ENCODE data around the gene TSR3. TPM values are rescaled to one million over a fixed set of nuclear protein-coding genes. Genes with fewer than 3 reads are reported as not detected.

The TSR3 gene
- total and polyA plus RNA-seq, 8 donors = 9.3 to 441 (median 65.0) TPM

DNA sequence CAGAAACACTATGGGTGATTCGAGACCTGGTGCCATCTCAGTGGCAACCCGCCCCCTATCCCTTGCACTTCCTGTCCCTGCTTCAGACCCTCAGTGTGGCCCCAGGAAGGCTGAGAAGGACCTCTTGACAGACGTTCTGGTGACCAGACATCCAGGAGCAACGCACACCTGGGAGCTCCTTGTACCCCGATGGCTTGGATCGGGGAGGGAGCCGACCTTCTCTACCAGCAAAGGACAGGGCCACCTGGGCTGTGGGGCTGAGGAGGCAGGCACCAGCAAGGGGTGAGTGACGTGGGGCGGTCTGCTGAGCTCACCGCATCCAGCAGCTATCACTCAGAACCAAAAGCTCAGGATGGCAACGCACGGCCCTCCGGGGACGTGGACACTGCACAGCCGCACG, 35.7 kb upstream of the TSR3 start:
- H3K36me3 ChIP-seq = peaks cover 51 to 99% (median 95%) of the 10 kb centered on the region in 4 donors
- H3K4me3 ChIP-seq = no peak overlapping the region
- TF ChIP-seq CTCF (IDR thresholded peaks at IDR 0.05) = no peak
- no peak for TF ChIP-seq POLR2A (IDR thresholded peaks at IDR 0.05)
- TF ChIP-seq POLR2AphosphoS5 (IDR thresholded peaks at IDR 0.05) = no peak
- no peak for TF ChIP-seq EP300 (IDR thresholded peaks at IDR 0.05)
- no peak for DNase-seq
- no peaks in the 10 kb centered on the region for H3K27me3 ChIP-seq
- no peaks in the 10 kb centered on the region for H3K9me3 ChIP-seq
- no peaks in the 10 kb centered on the region for H3K4me1 ChIP-seq
- no peak overlapping the region for H3K27ac ChIP-seq
- intact Hi-C loops (cut with DNase I; ENCODE audit: low total_unique reads) = no loop called here
- 89 to 95% (median 93%) methylated on average over 8 to 16 of the region's 16 CpGs for WGBS, 5 donors

DNA sequence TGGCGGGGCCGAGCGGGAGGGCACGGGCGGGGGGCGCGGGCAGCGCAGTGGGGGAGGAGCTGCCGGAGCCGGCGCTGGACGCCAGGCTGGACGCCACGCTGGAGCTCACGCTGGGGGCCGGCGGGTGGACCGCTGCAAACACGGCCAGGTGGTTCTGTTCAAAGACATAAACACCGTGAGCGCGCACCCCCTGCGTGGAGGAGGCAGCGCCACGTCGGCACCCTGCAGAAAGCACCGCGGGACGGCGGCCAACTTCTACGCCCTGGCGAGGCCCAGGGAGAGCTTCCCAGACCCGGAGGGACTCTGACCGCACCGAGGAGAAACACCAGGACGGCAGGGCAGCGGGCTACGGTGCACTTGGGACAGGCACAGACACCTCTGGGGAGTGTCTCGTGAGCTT, 33.6 kb upstream of the TSR3 start:
- TF ChIP-seq POLR2A (IDR thresholded peaks at IDR 0.05) (no peak), EP300 (IDR thresholded peaks at IDR 0.05) (no peak), CTCF (IDR thresholded peaks at IDR 0.05) (no peak), POLR2AphosphoS5 (IDR thresholded peaks at IDR 0.05) (no peak)
- no peak overlapping the region for H3K27ac ChIP-seq
- no peaks in the 10 kb centered on the region for H3K27me3 ChIP-seq
- no peak for DNase-seq
- H3K36me3 ChIP-seq = peaks cover 46 to 99% (median 91%) of the 10 kb centered on the region in 4 donors
- peaks cover 0 to 2% (median 1%) of the 10 kb centered on the region in 4 donors for H3K4me1 ChIP-seq
- no peak overlapping the region for H3K4me3 ChIP-seq
- WGBS, 5 donors = 95 to 96% (median 96%) methylated on average over 25 to 39 of the region's 39 CpGs
- intact Hi-C loops (cut with DNase I; ENCODE audit: low total_unique reads) = no loop called here
- no peaks in the 10 kb centered on the region for H3K9me3 ChIP-seq

GRCh38 chr16:1383556-1383955, 31.9 kb upstream of the TSR3 start:
- Histone ChIP-seq H3K9me3 (no peaks in the 10 kb centered on the region), H3K36me3 (peaks cover 35 to 83% (median 74%) of the 10 kb centered on the region in 4 donors), H3K27me3 (no peaks in the 10 kb centered on the region), H3K27ac (no peak overlapping the region), H3K4me1 (peaks cover 15 to 19% (median 17%) of the 10 kb centered on the region in 4 donors), H3K4me3 (no peak overlapping the region)
- WGBS, 5 donors = 84 to 95% (median 93%) methylated on average over 8 to 18 of the region's 18 CpGs
- no peak for TF ChIP-seq POLR2AphosphoS5 (IDR thresholded peaks at IDR 0.05)
- intact Hi-C loops (cut with DNase I; ENCODE audit: low total_unique reads) = no loop called here
- no peak for DNase-seq

- 86 to 96% (median 92%) methylated on average over 9 of the region's 9 CpGs for WGBS, 5 donors
- Histone ChIP-seq H3K4me1 (peaks cover 20 to 28% (median 27%) of the 10 kb centered on the region in 4 donors), H3K36me3 (peaks cover 27 to 68% (median 61%) of the 10 kb centered on the region in 4 donors), H3K27me3 (no peaks in the 10 kb centered on the region), H3K4me3 (no peak overlapping the region), H3K9me3 (no peaks in the 10 kb centered on the region), H3K27ac (no peak overlapping the region)
- TF ChIP-seq EP300 (IDR thresholded peaks at IDR 0.05) (no peak), POLR2AphosphoS5 (IDR thresholded peaks at IDR 0.05) (no peak), CTCF (IDR thresholded peaks at IDR 0.05) (no peak), POLR2A (IDR thresholded peaks at IDR 0.05) (no peak)
- DNase-seq = no peak
- intact Hi-C loops (cut with DNase I; ENCODE audit: low total_unique reads) = no loop called here
Measured at GRCh38 chr16:1381612-1382406, 30.1 kb upstream of the TSR3 start.

- DNase-seq = no peak
- intact Hi-C loops (cut with DNase I; ENCODE audit: low total_unique reads) = no loop called here
- Histone ChIP-seq H3K4me3 (peak overlapping the region in 2 of 4 donors; percentile 49 to 64), H3K27ac (peak overlapping the region in 2 of 5 donors; percentile 82 to 89), H3K9me3 (no peaks in the 10 kb centered on the region), H3K4me1 (peaks cover 20 to 28% (median 27%) of the 10 kb centered on the region in 4 donors), H3K27me3 (no peaks in the 10 kb centered on the region), H3K36me3 (peaks cover 30 to 70% (median 63%) of the 10 kb centered on the region in 4 donors)
- 73 to 81% (median 76%) methylated on average over 8 to 10 of the region's 10 CpGs for WGBS, 5 donors
- TF ChIP-seq POLR2AphosphoS5 (IDR thresholded peaks at IDR 0.05) = no peak
- no peak for TF ChIP-seq CTCF (IDR thresholded peaks at IDR 0.05)
- TF ChIP-seq POLR2A (IDR thresholded peaks at IDR 0.05) = no peak
- no peak for TF ChIP-seq EP300 (IDR thresholded peaks at IDR 0.05)
Measured at GRCh38 chr16:1380195-1380594, 28.5 kb upstream of the TSR3 start.

All from stomach (tissue), 9 donors.